HUES64 (cell line): Measurements from ENCODE around the gene LSM14B.

Source experiments
- H3K27ac ChIP-seq: 2 replicates; pipeline ENCODE4 v1.7.0; 2013; ENCODE audit warnings: low read depth, low read length, inconsistent platforms
- H3K27me3 ChIP-seq: 2 replicates; pipeline ENCODE4 v1.6.1; 2013; ENCODE audit warnings: mild to moderate bottlenecking, low read length; ENCODE audit not compliant: insufficient read depth
- H3K36me3 ChIP-seq: 2 replicates; pipeline ENCODE4 v1.6.1; 2013; ENCODE audit warnings: mild to moderate bottlenecking, low read length; ENCODE audit not compliant: insufficient read depth
- H3K4me1 ChIP-seq: 2 replicates; pipeline ENCODE4 v1.6.1; 2013; ENCODE audit warnings: mild to moderate bottlenecking, low read length, moderate library complexity; ENCODE audit not compliant: insufficient read depth
- H3K4me3 ChIP-seq: 2 replicates; pipeline ENCODE4 v1.5.1; 2013; ENCODE audit warnings: mild to moderate bottlenecking, low read length, moderate library complexity
- H3K9ac ChIP-seq: 2 replicates; pipeline ENCODE4 v1.6.1; 2013; ENCODE audit warnings: mild to moderate bottlenecking, low read depth, low read length
- H3K9me3 ChIP-seq: 2 replicates; pipeline ENCODE4 v1.6.1; 2013; ENCODE audit warnings: low read depth, low read length; ENCODE audit not compliant: insufficient read depth
- WGBS: fragments of 150-250, 120-280 bp; methylation state at CpG from one replicate; pipeline ENCODE4 v1.1.7; 2013; ENCODE audit warnings: missing lambda C conversion rate; 5-methylcytosine and 5-hydroxymethylcytosine counted together

Gene LSM14B

GRCh38 chr20:62178316-62179161, 56.3 kb downstream of the LSM14B start:
- WGBS = 93% methylated on average over 18 of the region's 19 CpGs
- Histone ChIP-seq H3K27me3 (no peaks in the 10 kb centered on the region), H3K4me3 (no peak overlapping the region), H3K4me1 (peaks cover 7% of the 10 kb centered on the region), H3K9me3 (no peaks in the 10 kb centered on the region), H3K27ac (no peak overlapping the region), H3K36me3 (peaks cover 53% of the 10 kb centered on the region), H3K9ac (no peak overlapping the region)

- Histone ChIP-seq H3K4me1 (peaks cover 10% of the 10 kb centered on the region), H3K27me3 (no peaks in the 10 kb centered on the region), H3K27ac (no peak overlapping the region), H3K4me3 (no peak overlapping the region), H3K9ac (no peak overlapping the region), H3K36me3 (peaks cover 51% of the 10 kb centered on the region), H3K9me3 (no peaks in the 10 kb centered on the region)
- WGBS = 98% methylated on average over 14 of the region's 14 CpGs
Measured at GRCh38 chr20:62179162-62179504, 56.9 kb downstream of the LSM14B start.

- H3K4me3 ChIP-seq = peak overlapping the region; percentile 91
- peak overlapping the region; percentile 95; the same call in 1 of the 2 replicates for H3K27ac ChIP-seq
- peaks cover 29% of the 10 kb centered on the region for H3K36me3 ChIP-seq
- WGBS = 85% methylated on average over 2 of the region's 2 CpGs
- peak overlapping the region; percentile 95 for H3K9ac ChIP-seq
- H3K27me3 ChIP-seq = no peaks in the 10 kb centered on the region
- H3K9me3 ChIP-seq = no peaks in the 10 kb centered on the region
- H3K4me1 ChIP-seq = peaks cover 10% of the 10 kb centered on the region
Measured at GRCh38 chr20:62181808-62182207, 59.5 kb downstream of the LSM14B start.

GRCh38 chr20:62182469-62183425, 60.5 kb downstream of the LSM14B start, which contains the start of gene MTG2:
MTG2 (plus strand) TSS chr20:62183028; CDS start chr20:62193421, 10,393 bp downstream.
- H3K9ac ChIP-seq = peak within 1 kb of the TSS; percentile 95
- H3K4me3 ChIP-seq = peak within 1 kb of the TSS; percentile 91
- peaks cover 25% of the 10 kb centered on the region for H3K36me3 ChIP-seq
- H3K4me1 ChIP-seq = peaks cover 10% of the 10 kb centered on the region
- H3K27me3 ChIP-seq = no peaks in the 10 kb centered on the region
- WGBS = under 1% methylated on average over 96 of the region's 96 CpGs
- no peaks in the 10 kb centered on the region for H3K9me3 ChIP-seq
- peak within 1 kb of the TSS; percentile 95 for H3K27ac ChIP-seq

GRCh38 chr20:62183426-62184142, 61.3 kb downstream of the LSM14B start:
- WGBS = 34% methylated on average over 24 of the region's 25 CpGs
- Histone ChIP-seq H3K4me3 (peak overlapping the region; percentile 91), H3K9ac (peak overlapping the region; percentile 95), H3K4me1 (peaks cover 10% of the 10 kb centered on the region), H3K27me3 (no peaks in the 10 kb centered on the region), H3K9me3 (no peaks in the 10 kb centered on the region), H3K27ac (peak overlapping the region; percentile 95), H3K36me3 (peaks cover 24% of the 10 kb centered on the region)
